ENCODE results near the gene DAPP1.

Gene DAPP1

DNA sequence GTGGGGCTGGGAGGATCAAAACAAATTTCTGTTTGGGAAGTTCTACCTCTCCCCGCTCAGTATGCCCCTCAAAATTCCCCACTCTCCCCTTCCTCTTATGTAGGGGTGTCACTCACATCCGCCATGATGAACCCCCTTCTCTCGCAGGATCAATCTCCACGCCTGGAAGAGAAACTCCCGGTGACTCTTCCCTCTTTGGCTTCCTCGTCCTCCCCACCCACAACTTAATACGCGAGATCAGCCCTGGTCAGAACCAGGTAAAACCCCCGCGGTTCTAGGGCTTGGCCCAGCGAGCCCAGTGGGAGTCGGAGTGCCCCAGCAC, 77.2 kb downstream of the DAPP1 start (continued):
- TF ChIP-seq, protein P1, sequence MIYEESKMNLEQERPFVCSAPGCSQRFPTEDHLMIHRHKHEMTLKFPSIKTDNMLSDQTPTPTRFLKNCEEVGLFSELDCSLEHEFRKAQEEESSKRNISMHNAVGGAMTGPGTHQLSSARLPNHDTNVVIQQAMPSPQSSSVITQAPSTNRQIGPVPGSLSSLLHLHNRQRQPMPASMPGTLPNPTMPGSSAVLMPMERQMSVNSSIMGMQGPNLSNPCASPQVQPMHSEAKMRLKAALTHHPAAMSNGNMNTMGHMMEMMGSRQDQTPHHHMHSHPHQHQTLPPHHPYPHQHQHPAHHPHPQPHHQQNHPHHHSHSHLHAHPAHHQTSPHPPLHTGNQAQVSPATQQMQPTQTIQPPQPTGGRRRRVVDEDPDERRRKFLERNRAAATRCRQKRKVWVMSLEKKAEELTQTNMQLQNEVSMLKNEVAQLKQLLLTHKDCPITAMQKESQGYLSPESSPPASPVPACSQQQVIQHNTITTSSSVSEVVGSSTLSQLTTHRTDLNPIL (CRISPR knock-in tag; IDR thresholded peaks at IDR 0.05; ENCODE audit: low read depth): no peak
- no peak for TF ChIP-seq TOX (CRISPR knock-in tag; IDR thresholded peaks at IDR 0.05; ENCODE audit: borderline replicate concordance)
- no peak for TF ChIP-seq RARB (CRISPR knock-in tag; IDR thresholded peaks at IDR 0.05)

DNA sequence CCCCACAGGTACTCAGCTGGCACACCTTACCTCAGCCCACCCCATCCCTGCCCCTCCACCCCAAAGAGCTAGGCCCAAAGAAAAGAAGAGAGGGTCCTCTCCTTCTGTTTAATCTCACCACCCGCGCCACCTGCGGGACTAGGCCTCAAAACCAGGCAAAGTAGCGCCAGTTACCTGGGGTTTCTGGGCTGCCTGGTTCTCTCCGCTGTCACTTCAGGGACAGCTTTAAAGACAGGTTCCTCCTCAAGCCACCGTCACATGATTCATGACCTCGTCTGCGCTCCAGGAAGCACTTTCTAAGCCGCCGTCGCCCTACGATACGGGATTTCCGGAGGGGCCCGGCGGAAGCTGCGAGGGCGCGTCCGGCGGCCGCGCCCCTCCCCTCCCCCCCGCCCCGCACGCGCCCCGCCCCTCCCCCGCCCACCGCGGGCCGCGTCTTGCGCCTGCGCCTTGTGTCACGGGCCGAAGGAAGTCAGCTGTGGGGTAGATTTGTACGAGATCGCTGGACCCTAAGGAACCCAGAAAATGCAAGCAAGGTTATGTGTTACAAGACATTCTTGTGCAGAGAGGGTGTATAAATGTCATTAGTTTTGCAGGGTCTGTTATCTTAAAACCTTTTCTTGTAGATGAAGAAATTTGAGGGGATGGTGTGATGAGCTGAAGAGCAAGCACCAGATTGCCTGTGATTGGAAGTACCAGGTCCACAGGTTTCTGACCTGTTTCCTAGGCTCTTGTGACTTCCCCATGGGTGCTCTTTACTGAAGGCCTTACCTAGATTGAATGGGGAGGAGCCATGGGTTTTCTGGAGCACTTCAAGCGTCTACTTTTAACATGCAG, 77.8 kb downstream of the DAPP1 start, which contains the start of gene LAMTOR3:
Gene LAMTOR3, minus strand, starts transcription at position 267 of the 837 bp plus-strand sequence. CDS start 464 bp downstream, outside the sequence.
- peak; percentile 99 for ATAC-seq
- TF ChIP-seq ZC3H10 (CRISPR knock-in tag; IDR thresholded peaks at IDR 0.05): no peak
- TF ChIP-seq, protein P1 (CRISPR knock-in tag; IDR thresholded peaks at IDR 0.05; ENCODE audit: low read depth): no peak
- no peak for TF ChIP-seq ZNF70 (CRISPR knock-in tag; IDR thresholded peaks at IDR 0.05)
- TF ChIP-seq, protein P2, sequence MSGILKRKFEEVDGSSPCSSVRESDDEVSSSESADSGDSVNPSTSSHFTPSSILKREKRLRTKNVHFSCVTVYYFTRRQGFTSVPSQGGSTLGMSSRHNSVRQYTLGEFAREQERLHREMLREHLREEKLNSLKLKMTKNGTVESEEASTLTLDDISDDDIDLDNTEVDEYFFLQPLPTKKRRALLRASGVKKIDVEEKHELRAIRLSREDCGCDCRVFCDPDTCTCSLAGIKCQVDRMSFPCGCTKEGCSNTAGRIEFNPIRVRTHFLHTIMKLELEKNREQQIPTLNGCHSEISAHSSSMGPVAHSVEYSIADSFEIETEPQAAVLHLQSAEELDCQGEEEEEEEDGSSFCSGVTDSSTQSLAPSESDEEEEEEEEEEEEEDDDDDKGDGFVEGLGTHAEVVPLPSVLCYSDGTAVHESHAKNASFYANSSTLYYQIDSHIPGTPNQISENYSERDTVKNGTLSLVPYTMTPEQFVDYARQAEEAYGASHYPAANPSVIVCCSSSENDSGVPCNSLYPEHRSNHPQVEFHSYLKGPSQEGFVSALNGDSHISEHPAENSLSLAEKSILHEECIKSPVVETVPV (CRISPR knock-in tag; IDR thresholded peaks at IDR 0.05): no peak
- TF ChIP-seq CSDC2 (CRISPR knock-in tag; IDR thresholded peaks at IDR 0.05): no peak

DNA sequence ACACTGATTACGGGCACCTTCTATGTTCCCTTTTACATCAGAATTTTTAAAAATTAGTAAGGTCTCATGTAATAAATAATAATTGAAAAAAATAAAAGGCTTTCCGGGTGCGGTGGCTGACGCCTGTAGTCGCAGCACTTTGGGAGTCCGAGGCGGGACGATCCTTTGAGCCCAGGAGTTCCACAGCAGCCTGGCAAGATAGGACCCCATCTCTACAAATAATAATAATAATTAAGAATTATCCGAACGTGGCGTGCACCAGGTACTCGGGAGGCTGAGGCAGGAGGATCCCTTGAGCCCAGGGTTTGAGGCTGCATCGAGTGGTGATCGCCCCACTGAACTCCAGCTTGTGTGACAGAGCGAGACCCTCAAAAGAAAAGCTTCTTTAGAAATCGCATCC, 78.4 kb downstream of the DAPP1 start:
- ATAC-seq: no peak
- TF ChIP-seq, protein P3, sequence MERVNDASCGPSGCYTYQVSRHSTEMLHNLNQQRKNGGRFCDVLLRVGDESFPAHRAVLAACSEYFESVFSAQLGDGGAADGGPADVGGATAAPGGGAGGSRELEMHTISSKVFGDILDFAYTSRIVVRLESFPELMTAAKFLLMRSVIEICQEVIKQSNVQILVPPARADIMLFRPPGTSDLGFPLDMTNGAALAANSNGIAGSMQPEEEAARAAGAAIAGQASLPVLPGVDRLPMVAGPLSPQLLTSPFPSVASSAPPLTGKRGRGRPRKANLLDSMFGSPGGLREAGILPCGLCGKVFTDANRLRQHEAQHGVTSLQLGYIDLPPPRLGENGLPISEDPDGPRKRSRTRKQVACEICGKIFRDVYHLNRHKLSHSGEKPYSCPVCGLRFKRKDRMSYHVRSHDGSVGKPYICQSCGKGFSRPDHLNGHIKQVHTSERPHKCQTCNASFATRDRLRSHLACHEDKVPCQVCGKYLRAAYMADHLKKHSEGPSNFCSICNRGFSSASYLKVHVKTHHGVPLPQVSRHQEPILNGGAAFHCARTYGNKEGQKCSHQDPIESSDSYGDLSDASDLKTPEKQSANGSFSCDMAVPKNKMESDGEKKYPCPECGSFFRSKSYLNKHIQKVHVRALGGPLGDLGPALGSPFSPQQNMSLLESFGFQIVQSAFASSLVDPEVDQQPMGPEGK (CRISPR knock-in tag; IDR thresholded peaks at IDR 0.05; ENCODE audit: borderline replicate concordance): no peak
- TF ChIP-seq TCF4 (CRISPR knock-in tag; IDR thresholded peaks at IDR 0.05; ENCODE audit: borderline replicate concordance): no peak
- TF ChIP-seq ZNF8 (CRISPR knock-in tag; IDR thresholded peaks at IDR 0.05): no peak
- no peak for TF ChIP-seq CSDC2 (CRISPR knock-in tag; IDR thresholded peaks at IDR 0.05)
- TF ChIP-seq ESRRG (CRISPR knock-in tag; IDR thresholded peaks at IDR 0.05): no peak
- no peak for TF ChIP-seq OSR1 (CRISPR knock-in tag; IDR thresholded peaks at IDR 0.05)
- no peak for TF ChIP-seq GLIS3 (CRISPR knock-in tag; IDR thresholded peaks at IDR 0.05)
- no peak for TF ChIP-seq TOX (CRISPR knock-in tag; IDR thresholded peaks at IDR 0.05; ENCODE audit: borderline replicate concordance)
- no peak for TF ChIP-seq ZNF70 (CRISPR knock-in tag; IDR thresholded peaks at IDR 0.05)
- no peak for TF ChIP-seq RARB (CRISPR knock-in tag; IDR thresholded peaks at IDR 0.05)
- TF ChIP-seq, protein P1 (CRISPR knock-in tag; IDR thresholded peaks at IDR 0.05; ENCODE audit: low read depth): no peak
- no peak for TF ChIP-seq ARNTL (CRISPR knock-in tag; IDR thresholded peaks at IDR 0.05; ENCODE audit: borderline replicate concordance, low read depth)
- TF ChIP-seq, protein P2 (CRISPR knock-in tag; IDR thresholded peaks at IDR 0.05): no peak
- TF ChIP-seq, protein P4, sequence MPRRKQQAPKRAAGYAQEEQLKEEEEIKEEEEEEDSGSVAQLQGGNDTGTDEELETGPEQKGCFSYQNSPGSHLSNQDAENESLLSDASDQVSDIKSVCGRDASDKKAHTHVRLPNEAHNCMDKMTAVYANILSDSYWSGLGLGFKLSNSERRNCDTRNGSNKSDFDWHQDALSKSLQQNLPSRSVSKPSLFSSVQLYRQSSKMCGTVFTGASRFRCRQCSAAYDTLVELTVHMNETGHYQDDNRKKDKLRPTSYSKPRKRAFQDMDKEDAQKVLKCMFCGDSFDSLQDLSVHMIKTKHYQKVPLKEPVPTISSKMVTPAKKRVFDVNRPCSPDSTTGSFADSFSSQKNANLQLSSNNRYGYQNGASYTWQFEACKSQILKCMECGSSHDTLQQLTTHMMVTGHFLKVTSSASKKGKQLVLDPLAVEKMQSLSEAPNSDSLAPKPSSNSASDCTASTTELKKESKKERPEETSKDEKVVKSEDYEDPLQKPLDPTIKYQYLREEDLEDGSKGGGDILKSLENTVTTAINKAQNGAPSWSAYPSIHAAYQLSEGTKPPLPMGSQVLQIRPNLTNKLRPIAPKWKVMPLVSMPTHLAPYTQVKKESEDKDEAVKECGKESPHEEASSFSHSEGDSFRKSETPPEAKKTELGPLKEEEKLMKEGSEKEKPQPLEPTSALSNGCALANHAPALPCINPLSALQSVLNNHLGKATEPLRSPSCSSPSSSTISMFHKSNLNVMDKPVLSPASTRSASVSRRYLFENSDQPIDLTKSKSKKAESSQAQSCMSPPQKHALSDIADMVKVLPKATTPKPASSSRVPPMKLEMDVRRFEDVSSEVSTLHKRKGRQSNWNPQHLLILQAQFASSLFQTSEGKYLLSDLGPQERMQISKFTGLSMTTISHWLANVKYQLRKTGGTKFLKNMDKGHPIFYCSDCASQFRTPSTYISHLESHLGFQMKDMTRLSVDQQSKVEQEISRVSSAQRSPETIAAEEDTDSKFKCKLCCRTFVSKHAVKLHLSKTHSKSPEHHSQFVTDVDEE (CRISPR knock-in tag; IDR thresholded peaks at IDR 0.05): no peak
- TF ChIP-seq ISL1 (CRISPR knock-in tag; IDR thresholded peaks at IDR 0.05): no peak
- TF ChIP-seq ZNF565 (CRISPR knock-in tag; conservative IDR thresholded peaks at IDR 0.05; ENCODE audit: low read depth): no peak
- TF ChIP-seq SNAI2 (CRISPR knock-in tag; IDR thresholded peaks at IDR 0.05): no peak
